Neural progenitor cell (in vitro differentiated cells): ENCODE measurements around the gene GPR137B.

Experiments
- EZH2 ChIP-seq: fragments of 200-600 bp; sonication (generic); IDR thresholded peaks from 2 replicates; pipeline ENCODE4 v1.6.1; 2017; ENCODE audit warnings: antibody characterized with exemption, mild to moderate bottlenecking, moderate library complexity
- EZH2phosphoT487 ChIP-seq: fragments of 200-600 bp; sonication (generic); IDR thresholded peaks from 2 replicates; pipeline ENCODE4 v1.6.1; 2017; ENCODE audit warnings: antibody characterized with exemption
- TF ChIP-seq, protein P1 (sequence below): fragments of 200-600 bp; sonication (generic); IDR thresholded peaks from 2 replicates; pipeline ENCODE4 v1.5.1; 2017; ENCODE audit warnings: antibody characterized with exemption, mild to moderate bottlenecking

DNA sequence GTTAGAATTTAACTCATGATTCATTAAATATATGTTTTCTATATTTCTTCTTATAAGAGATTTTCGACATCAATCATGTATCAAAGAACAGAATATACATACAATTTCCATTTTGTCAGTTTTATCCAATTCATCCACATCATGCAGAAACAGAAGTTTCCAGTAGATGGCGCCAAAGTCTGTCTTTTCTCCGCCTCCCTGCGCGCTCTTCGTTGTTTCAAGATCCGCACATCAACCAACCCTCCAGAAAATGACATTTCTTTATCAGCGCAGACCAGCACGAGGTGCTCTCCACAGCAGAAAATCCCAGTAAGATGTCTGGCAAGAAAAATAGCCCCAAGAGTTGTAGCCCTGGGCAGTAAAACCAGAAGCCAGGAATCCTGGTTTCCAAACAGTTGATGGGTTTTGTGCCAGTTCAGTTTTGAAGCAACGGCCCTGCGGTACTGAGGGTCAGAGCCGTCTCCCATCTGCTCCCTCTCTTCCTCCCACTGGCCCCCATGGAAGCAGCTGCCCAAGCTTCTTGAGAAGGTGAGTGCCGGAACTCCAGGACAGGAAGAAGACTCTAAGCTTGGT is 38.6 kb upstream of the GPR137B start:
- TF ChIP-seq, protein P1, sequence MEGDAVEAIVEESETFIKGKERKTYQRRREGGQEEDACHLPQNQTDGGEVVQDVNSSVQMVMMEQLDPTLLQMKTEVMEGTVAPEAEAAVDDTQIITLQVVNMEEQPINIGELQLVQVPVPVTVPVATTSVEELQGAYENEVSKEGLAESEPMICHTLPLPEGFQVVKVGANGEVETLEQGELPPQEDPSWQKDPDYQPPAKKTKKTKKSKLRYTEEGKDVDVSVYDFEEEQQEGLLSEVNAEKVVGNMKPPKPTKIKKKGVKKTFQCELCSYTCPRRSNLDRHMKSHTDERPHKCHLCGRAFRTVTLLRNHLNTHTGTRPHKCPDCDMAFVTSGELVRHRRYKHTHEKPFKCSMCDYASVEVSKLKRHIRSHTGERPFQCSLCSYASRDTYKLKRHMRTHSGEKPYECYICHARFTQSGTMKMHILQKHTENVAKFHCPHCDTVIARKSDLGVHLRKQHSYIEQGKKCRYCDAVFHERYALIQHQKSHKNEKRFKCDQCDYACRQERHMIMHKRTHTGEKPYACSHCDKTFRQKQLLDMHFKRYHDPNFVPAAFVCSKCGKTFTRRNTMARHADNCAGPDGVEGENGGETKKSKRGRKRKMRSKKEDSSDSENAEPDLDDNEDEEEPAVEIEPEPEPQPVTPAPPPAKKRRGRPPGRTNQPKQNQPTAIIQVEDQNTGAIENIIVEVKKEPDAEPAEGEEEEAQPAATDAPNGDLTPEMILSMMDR = peak; percentile 88
- TF ChIP-seq EZH2 = no peak
- TF ChIP-seq EZH2phosphoT487 = no peak
